Mesenchymal stem cell (in vitro differentiated cells and primary cell): Measurements from ENCODE around the gene RELL2.

Experiments used
- DNase-seq: peaks from one replicate; pipeline ENCODE4 v3.0.0-alpha.2; 2013
- H2AFZ ChIP-seq: one replicate; pipeline ENCODE4 v1.6.1; 2013; ENCODE audit warnings: low read depth, mild to moderate bottlenecking, control low read depth, inconsistent platforms, low read length, moderate library complexity
- H2AK5ac ChIP-seq: 2 replicates; pipeline ENCODE4 v1.6.1; 2013; ENCODE audit warnings: low read length, moderate library complexity, mild to moderate bottlenecking, inconsistent platforms; ENCODE audit not compliant: severe bottlenecking
- H2BK120ac ChIP-seq: one replicate; pipeline ENCODE4 v1.6.1; 2013; ENCODE audit warnings: low read depth, mild to moderate bottlenecking, inconsistent platforms, low read length, moderate library complexity
- H2BK12ac ChIP-seq, 2 experiments: one replicate each; pipeline ENCODE4 v1.6.1; 2013; ENCODE audit warnings: inconsistent platforms in 2 of 2, low read length in 2 of 2, mild to moderate bottlenecking in 2 of 2, moderate library complexity in 2 of 2, control low read depth in 1 of 2
- H2BK15ac ChIP-seq: one replicate; pipeline ENCODE4 v1.6.1; 2013; ENCODE audit warnings: mild to moderate bottlenecking, low read depth, inconsistent platforms; ENCODE audit not compliant: poor library complexity, severe bottlenecking
- H2BK5ac ChIP-seq: 2 replicates; pipeline ENCODE4 v1.6.1; 2013; ENCODE audit warnings: low read depth, mild to moderate bottlenecking, low read length, control low read depth, inconsistent platforms; ENCODE audit not compliant: poor library complexity, severe bottlenecking
- H3K14ac ChIP-seq, 2 experiments: one replicate each; pipeline ENCODE4 v1.6.1; 2013; ENCODE audit warnings: inconsistent platforms in 2 of 2, low read length in 2 of 2, control low read depth in 1 of 2, mild to moderate bottlenecking in 1 of 2, moderate library complexity in 1 of 2
- H3K18ac ChIP-seq, 2 experiments: one replicate each; pipeline ENCODE4 v1.6.1; 2013; ENCODE audit warnings: inconsistent platforms in 2 of 2, low read length in 2 of 2, control low read depth in 1 of 2, low read depth in 1 of 2, mild to moderate bottlenecking in 1 of 2
- H3K23ac ChIP-seq, 2 experiments: one replicate each; pipeline ENCODE4 v1.6.1; 2013; ENCODE audit warnings: inconsistent platforms in 2 of 2, low read length in 2 of 2, mild to moderate bottlenecking in 2 of 2, moderate library complexity in 2 of 2, control low read depth in 1 of 2
- H3K27ac ChIP-seq: 2 replicates; pipeline ENCODE4 v1.5.1; 2013; ENCODE audit warnings: mild to moderate bottlenecking, moderate library complexity, low read length, control low read depth, inconsistent platforms; ENCODE audit not compliant: poor library complexity, severe bottlenecking
- H3K27me3 ChIP-seq, 2 experiments: 2 replicates each; pipeline versions ENCODE4 v1.6.1 to v1.7.0; 2013; ENCODE audit warnings: low read length in 2 of 2, mild to moderate bottlenecking in 2 of 2, moderate library complexity in 2 of 2, control low read depth in 1 of 2, inconsistent platforms in 1 of 2; ENCODE audit not compliant: control insufficient read depth in 1 of 2, insufficient read depth in 1 of 2
- H3K36me3 ChIP-seq, 2 experiments: 2 replicates each; pipeline versions ENCODE4 v1.6.1 to v1.7.0; 2013; ENCODE audit warnings: low read length in 2 of 2, control low read depth in 1 of 2, inconsistent platforms in 1 of 2, low read depth in 1 of 2, mild to moderate bottlenecking in 1 of 2; ENCODE audit not compliant: insufficient read depth in 2 of 2, control insufficient read depth in 1 of 2
- H3K4ac ChIP-seq, 2 experiments: one replicate each; pipeline ENCODE4 v1.6.1; 2013; ENCODE audit warnings: inconsistent platforms in 2 of 2, low read length in 2 of 2, mild to moderate bottlenecking in 2 of 2, moderate library complexity in 2 of 2, control low read depth in 1 of 2, low read depth in 1 of 2
- H3K4me1 ChIP-seq: 2 replicates; pipeline ENCODE4 v1.6.1; 2013; ENCODE audit warnings: low read depth, low read length, control low read depth; ENCODE audit not compliant: control insufficient read depth, insufficient read depth
- H3K4me2 ChIP-seq: 2 replicates; pipeline ENCODE4 v1.6.1; 2013; ENCODE audit warnings: low read length, mild to moderate bottlenecking, inconsistent platforms; ENCODE audit not compliant: poor library complexity, severe bottlenecking
- H3K4me3 ChIP-seq, 2 experiments: 2 replicates each; pipeline versions ENCODE4 v1.5.1 to v1.7.0; 2013; ENCODE audit warnings: low read length in 2 of 2, mild to moderate bottlenecking in 2 of 2, control low read depth in 1 of 2, low read depth in 1 of 2; ENCODE audit not compliant: insufficient read depth in 1 of 2
- H3K79me1 ChIP-seq: replicated peaks from 2 replicates; pipeline ENCODE4 v1.6.1; 2013; ENCODE audit warnings: mild to moderate bottlenecking, control low read depth, low read length, inconsistent platforms; ENCODE audit not compliant: poor library complexity, severe bottlenecking
- H3K9ac ChIP-seq: 2 replicates; pipeline ENCODE4 v1.7.0; 2013; ENCODE audit warnings: mild to moderate bottlenecking, low read length, moderate library complexity
- H3K9me3 ChIP-seq: 2 replicates; pipeline ENCODE4 v1.7.0; 2013; ENCODE audit warnings: mild to moderate bottlenecking, low read length; ENCODE audit not compliant: control insufficient read depth
- H4K8ac ChIP-seq: one replicate; pipeline ENCODE4 v1.6.1; 2013; ENCODE audit warnings: inconsistent platforms, mild to moderate bottlenecking, low read length, moderate library complexity
- H4K91ac ChIP-seq: one replicate; pipeline ENCODE4 v1.6.1; 2013; ENCODE audit warnings: mild to moderate bottlenecking, low read length, inconsistent platforms
- WGBS: methylation state at CpG from one replicate; pipeline ENCODE4 v1.1.7; 2013; ENCODE audit warnings: mixed read lengths; 5-methylcytosine and 5-hydroxymethylcytosine counted together

The RELL2 gene

GRCh38 chr5:141649972-141650371 lies 13.2 kb downstream of the RELL2 start:
- H3K14ac ChIP-seq: no peak overlapping the region
- H3K79me1 ChIP-seq: peaks cover 24% of the 10 kb centered on the region
- H3K9ac ChIP-seq: no peak overlapping the region

GRCh38 chr5:141650851-141651727 lies 14.3 kb downstream of the RELL2 start, which contains the start of gene FCHSD1:
Gene FCHSD1, minus strand, starts transcription at chr5:141651418. Its CDS starts 50 bp downstream, at chr5:141651368.
- Histone ChIP-seq H3K4me1 (peaks cover 30% of the 10 kb centered on the region), H2BK120ac (peak within 1 kb of the TSS; percentile 69), H2AK5ac (peak within 1 kb of the TSS; percentile 53), H3K9me3 (no peaks in the 10 kb centered on the region), H2AFZ (peak within 1 kb of the TSS; percentile 72), H3K4me2 (peak within 1 kb of the TSS; percentile 87), H3K4me3 (peak within 1 kb of the TSS; percentile 68 to 92), H3K23ac (no peak within 1 kb of the TSS), H2BK5ac (peak within 1 kb of the TSS; percentile 2), H3K36me3 (peaks cover 46 to 47% of the 10 kb centered on the region in 2 experiments), H2BK15ac (peak within 1 kb of the TSS; percentile 75), H4K91ac (no peak within 1 kb of the TSS), H3K27ac (no peak within 1 kb of the TSS), H3K18ac (peak within 1 kb of the TSS; percentile 24 to 79), H3K79me1 (peaks cover 24% of the 10 kb centered on the region), H3K4ac (peak within 1 kb of the TSS in 1 of 2 experiments; percentile 35), H4K8ac (peak within 1 kb of the TSS; percentile 85), H3K14ac (no peak within 1 kb of the TSS), H3K9ac (peak within 1 kb of the TSS; percentile 89), H2BK12ac (peak within 1 kb of the TSS in 1 of 2 experiments; percentile 38), H3K27me3 (no peaks in the 10 kb centered on the region)
- DNase-seq: peak; percentile 85
- under 1% methylated on average over 48 of the region's 50 CpGs for WGBS

More at GRCh38 chr5:141649972-141650371, 13.2 kb downstream of the RELL2 start:
- Histone ChIP-seq H2AFZ (no peak overlapping the region), H3K4ac (no peak overlapping the region), H2BK5ac (no peak overlapping the region), H4K8ac (no peak overlapping the region), H3K27me3 (no peaks in the 10 kb centered on the region), H3K4me2 (no peak overlapping the region), H3K9me3 (no peaks in the 10 kb centered on the region), H2BK15ac (no peak overlapping the region), H3K18ac (no peak overlapping the region), H3K4me1 (peaks cover 25% of the 10 kb centered on the region), H3K36me3 (peaks cover 44 to 48% of the 10 kb centered on the region in 2 experiments), H3K27ac (no peak overlapping the region), H3K23ac (no peak overlapping the region), H3K4me3 (peak overlapping the region in 1 of 2 experiments; percentile 92), H2BK120ac (no peak overlapping the region), H2AK5ac (no peak overlapping the region), H4K91ac (no peak overlapping the region), H2BK12ac (no peak overlapping the region)
- DNase-seq: no peak

- H3K79me1 ChIP-seq: peaks cover 24% of the 10 kb centered on the region
- H2AFZ ChIP-seq: peak overlapping the region; percentile 49
- H4K91ac ChIP-seq: no peak overlapping the region
- H2BK12ac ChIP-seq: no peak overlapping the region
- H3K9me3 ChIP-seq: no peaks in the 10 kb centered on the region
- peak overlapping the region; percentile 53 for H2AK5ac ChIP-seq
- 62% methylated on average over 9 of the region's 9 CpGs for whole genome bisulfite sequencing
- H3K4me2 ChIP-seq: peak overlapping the region; percentile 87
- no peak overlapping the region for H2BK120ac ChIP-seq
- H3K9ac ChIP-seq: peak overlapping the region; percentile 89
- peak overlapping the region in 1 of 2 experiments; percentile 35 for H3K4ac ChIP-seq
- no peaks in the 10 kb centered on the region for H3K27me3 ChIP-seq
- peaks cover 44 to 47% of the 10 kb centered on the region in 2 experiments for H3K36me3 ChIP-seq
- no peak overlapping the region for H2BK15ac ChIP-seq
- peak overlapping the region in 1 of 2 experiments; percentile 92 for H3K4me3 ChIP-seq
- no peak overlapping the region for H3K27ac ChIP-seq
- H3K18ac ChIP-seq: peak overlapping the region in 1 of 2 experiments; percentile 24
- DNase-seq: no peak
- no peak overlapping the region for H3K23ac ChIP-seq
- peak overlapping the region; percentile 2 for H2BK5ac ChIP-seq
- H4K8ac ChIP-seq: peak overlapping the region; percentile 83
- H3K14ac ChIP-seq: no peak overlapping the region
- peaks cover 30% of the 10 kb centered on the region for H3K4me1 ChIP-seq
Observed at GRCh38 chr5:141651728-141652105, 14.9 kb downstream of the RELL2 start.

GRCh38 chr5:141654298-141654697 lies 17.5 kb downstream of the RELL2 start:
- Histone ChIP-seq H3K9me3 (no peaks in the 10 kb centered on the region), H2AFZ (no peak overlapping the region), H3K4me3 (no peak overlapping the region), H3K4ac (no peak overlapping the region), H3K36me3 (peaks cover 24 to 29% of the 10 kb centered on the region in 2 experiments), H3K27me3 (no peaks in the 10 kb centered on the region), H2BK12ac (no peak overlapping the region), H2BK5ac (no peak overlapping the region), H3K4me2 (no peak overlapping the region), H2BK15ac (no peak overlapping the region), H3K23ac (no peak overlapping the region), H4K91ac (no peak overlapping the region), H3K9ac (no peak overlapping the region), H3K79me1 (peaks cover 16% of the 10 kb centered on the region), H3K4me1 (peaks cover 32% of the 10 kb centered on the region), H2BK120ac (no peak overlapping the region), H2AK5ac (no peak overlapping the region), H4K8ac (no peak overlapping the region), H3K27ac (peak overlapping the region; percentile 67), H3K18ac (no peak overlapping the region), H3K14ac (no peak overlapping the region)
- DNase-seq: peak; percentile 54
- no CpG with 5 or more reads among the region's 2 CpGs for WGBS
